Measurements from ENCODE around the gene TMEM134. TPM values are rescaled to one million over a fixed set of nuclear protein-coding genes. Genes with fewer than 3 reads are reported as not detected.

TMEM134 gene
- total RNA-seq, 4 donors from 2014 or later = 49.2 to 184 (median 96.6) TPM

DNA sequence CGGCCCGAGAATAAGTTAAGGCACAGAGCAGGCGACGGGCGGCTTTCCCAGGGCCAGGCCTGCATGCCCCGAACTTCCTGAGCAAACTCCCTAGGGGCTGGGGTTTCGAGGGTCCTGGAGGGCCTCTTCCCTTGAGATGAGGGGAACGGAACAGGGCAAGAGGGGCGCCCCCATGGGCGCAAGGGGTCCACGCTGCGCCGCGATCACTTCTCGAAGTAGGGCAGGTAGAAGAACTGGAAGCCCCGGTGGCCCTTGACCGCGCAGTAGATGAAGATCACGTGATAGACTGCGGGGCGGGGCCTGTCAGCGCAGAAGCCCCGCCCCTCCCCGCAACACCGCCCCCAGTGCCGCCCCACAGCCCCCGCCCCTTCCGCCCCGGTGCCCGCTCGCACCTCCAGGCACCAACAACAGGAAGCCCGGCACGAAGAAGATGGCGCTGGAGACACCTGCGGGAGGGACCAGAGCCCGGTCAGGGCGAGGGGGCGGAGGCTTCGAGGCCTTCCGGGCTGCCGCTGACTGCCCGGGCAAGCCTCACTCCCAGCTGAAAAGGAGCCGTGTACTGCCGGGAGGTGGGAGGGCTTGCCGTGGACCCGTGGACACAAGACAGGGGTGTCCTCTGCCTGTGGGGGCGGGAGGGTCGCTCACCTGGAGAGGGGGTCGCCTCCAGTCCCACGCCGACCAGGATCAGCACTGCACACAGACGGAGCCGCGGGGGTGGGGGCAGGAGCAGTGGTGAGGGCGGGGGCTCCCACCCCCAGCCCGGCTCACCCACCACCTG lies 4.5 kb downstream of the TMEM134 start:
- no peaks in the 10 kb centered on the region for H3K27me3 ChIP-seq
- peaks cover 0 to 13% (median 0%) of the 10 kb centered on the region in 3 donors for H3K36me3 ChIP-seq
- H3K9me3 ChIP-seq = no peaks in the 10 kb centered on the region
- H3K27ac ChIP-seq = peak overlapping the region; percentile 87 to 98 (median 96)
- peaks cover 4 to 48% (median 30%) of the 10 kb centered on the region in 4 donors for H3K4me1 ChIP-seq
- 4 to 8% methylated on average over 45 to 47 of the region's 56 CpGs for WGBS, 2 donors
- peak; percentile 85 to 89 for DNase-seq (ENCODE audit: low spot score in 2 of 2)
- peak overlapping the region; percentile 47 to 71 (median 56) for H3K4me3 ChIP-seq
- peak in 1 of 2 donors; percentile 51 for TF ChIP-seq POLR2A (IDR thresholded peaks at IDR 0.05)
- TF ChIP-seq EP300 (IDR thresholded peaks at IDR 0.05) = peak in 1 of 2 donors; percentile 69
- TF ChIP-seq, protein P1, sequence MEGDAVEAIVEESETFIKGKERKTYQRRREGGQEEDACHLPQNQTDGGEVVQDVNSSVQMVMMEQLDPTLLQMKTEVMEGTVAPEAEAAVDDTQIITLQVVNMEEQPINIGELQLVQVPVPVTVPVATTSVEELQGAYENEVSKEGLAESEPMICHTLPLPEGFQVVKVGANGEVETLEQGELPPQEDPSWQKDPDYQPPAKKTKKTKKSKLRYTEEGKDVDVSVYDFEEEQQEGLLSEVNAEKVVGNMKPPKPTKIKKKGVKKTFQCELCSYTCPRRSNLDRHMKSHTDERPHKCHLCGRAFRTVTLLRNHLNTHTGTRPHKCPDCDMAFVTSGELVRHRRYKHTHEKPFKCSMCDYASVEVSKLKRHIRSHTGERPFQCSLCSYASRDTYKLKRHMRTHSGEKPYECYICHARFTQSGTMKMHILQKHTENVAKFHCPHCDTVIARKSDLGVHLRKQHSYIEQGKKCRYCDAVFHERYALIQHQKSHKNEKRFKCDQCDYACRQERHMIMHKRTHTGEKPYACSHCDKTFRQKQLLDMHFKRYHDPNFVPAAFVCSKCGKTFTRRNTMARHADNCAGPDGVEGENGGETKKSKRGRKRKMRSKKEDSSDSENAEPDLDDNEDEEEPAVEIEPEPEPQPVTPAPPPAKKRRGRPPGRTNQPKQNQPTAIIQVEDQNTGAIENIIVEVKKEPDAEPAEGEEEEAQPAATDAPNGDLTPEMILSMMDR (IDR thresholded peaks at IDR 0.05) = no peak

DNA sequence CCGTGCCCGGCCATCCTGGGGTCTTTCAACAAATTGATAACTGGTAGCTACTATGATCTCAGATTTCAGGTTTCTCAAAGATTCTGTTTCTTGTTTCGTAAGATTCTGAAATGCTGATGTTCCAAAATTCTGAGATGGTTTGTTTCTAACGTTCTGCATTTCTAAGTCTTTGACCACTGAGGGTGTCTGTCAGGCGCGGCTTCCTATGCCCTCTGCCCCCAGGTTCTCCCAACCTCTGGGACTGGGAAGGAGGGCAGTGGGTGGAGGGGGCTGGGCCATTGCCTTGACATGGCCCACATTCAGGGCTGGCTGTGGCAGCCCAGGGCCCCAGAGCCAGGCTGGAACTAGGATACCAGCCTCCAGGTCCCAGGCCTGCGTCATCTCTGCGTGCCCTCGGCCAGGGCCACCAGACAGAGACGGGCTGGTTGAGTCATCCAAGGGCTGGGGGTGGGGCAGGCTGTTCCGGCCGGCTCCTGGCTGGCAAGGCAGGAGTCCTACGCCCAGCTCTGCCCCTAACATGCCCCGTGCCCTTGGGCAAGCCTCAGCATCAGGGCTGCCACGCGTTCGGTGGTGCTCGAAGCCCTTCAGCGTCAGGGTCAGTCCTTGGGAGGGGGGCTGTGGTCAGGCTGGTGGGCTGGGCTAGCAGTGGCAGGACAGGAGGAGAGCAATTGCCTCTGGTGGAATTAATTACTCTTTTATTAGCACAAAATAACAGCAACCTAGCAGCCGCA lies 5.2 kb downstream of the TMEM134 start:
- Histone ChIP-seq H3K4me1 (peaks cover 4 to 46% (median 32%) of the 10 kb centered on the region in 4 donors), H3K36me3 (peaks cover 0 to 13% (median 0%) of the 10 kb centered on the region in 3 donors), H3K27me3 (no peaks in the 10 kb centered on the region), H3K4me3 (peak overlapping the region; percentile 47 to 71 (median 56)), H3K27ac (peak overlapping the region; percentile 87 to 98 (median 96)), H3K9me3 (no peaks in the 10 kb centered on the region)
- 53 to 61% methylated on average over 14 to 19 of the region's 20 CpGs for WGBS, 2 donors
- TF ChIP-seq, protein P1 (IDR thresholded peaks at IDR 0.05) = no peak
- TF ChIP-seq POLR2A (IDR thresholded peaks at IDR 0.05) = peak in 1 of 2 donors; percentile 16
- TF ChIP-seq EP300 (IDR thresholded peaks at IDR 0.05) = peak in 1 of 2 donors; percentile 24
- DNase-seq (ENCODE audit: low spot score in 2 of 2) = peak; percentile 58 to 60

DNA sequence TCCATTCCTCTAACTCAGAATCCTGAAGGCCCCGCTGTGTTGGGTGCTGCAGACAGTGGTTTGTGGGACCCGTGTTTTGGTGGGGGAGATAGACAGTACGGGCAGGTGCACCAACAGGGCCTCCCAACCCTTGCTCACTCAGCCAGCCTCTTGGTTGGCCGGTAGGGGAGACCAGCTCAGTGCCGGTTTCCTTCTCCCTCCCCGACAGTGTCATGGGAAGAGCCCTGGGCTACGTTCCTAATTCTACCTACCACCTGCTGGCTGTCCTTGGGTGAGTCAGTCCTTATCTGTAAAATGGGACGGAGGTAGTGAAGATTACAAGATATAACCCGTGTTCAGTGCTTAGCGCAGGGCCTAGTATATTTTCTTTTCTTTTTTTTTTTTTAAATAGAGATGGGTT lies 5.9 kb downstream of the TMEM134 start:
- 90 to 97% methylated on average over 10 of the region's 10 CpGs for WGBS, 2 donors
- TF ChIP-seq EP300 (IDR thresholded peaks at IDR 0.05) (no peak), POLR2A (IDR thresholded peaks at IDR 0.05) (no peak)
- TF ChIP-seq, protein P1 (IDR thresholded peaks at IDR 0.05) = no peak
- H3K27ac ChIP-seq = peak overlapping the region in 3 of 4 donors; percentile 87 to 98 (median 97)
- no peaks in the 10 kb centered on the region for H3K9me3 ChIP-seq
- H3K4me1 ChIP-seq = peaks cover 4 to 41% (median 30%) of the 10 kb centered on the region in 4 donors
- H3K4me3 ChIP-seq = no peak overlapping the region
- no peak for DNase-seq (ENCODE audit: low spot score in 2 of 2)
- no peaks in the 10 kb centered on the region for H3K27me3 ChIP-seq
- H3K36me3 ChIP-seq = peaks cover 0 to 13% (median 0%) of the 10 kb centered on the region in 3 donors

DNA sequence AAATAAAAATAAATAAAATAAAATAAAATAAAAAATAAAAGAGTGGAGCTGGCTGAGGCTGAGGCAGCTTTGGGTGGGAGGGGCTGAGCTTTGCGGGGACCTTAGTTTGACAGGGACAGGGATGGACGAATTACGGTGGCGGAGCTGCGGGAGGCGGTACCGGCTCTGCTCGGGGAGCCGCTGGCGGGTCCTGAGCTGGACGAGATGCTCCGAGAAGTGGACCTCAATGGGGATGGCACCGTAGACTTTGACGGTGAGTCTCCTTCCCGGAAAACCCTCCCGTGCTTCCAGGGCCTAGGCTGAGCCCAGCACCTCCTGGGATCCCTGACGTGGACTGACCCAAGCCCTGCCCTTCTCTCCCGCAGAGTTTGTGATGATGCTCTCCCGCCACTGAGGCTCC lies 10.8 kb downstream of the TMEM134 start:
- Histone ChIP-seq H3K9me3 (no peaks in the 10 kb centered on the region), H3K4me1 (peaks cover 0 to 5% (median 0%) of the 10 kb centered on the region in 4 donors), H3K4me3 (no peak overlapping the region), H3K27me3 (no peaks in the 10 kb centered on the region), H3K36me3 (no peaks in the 10 kb centered on the region), H3K27ac (no peak overlapping the region)
- WGBS, 2 donors = 79 to 84% methylated on average over 19 of the region's 19 CpGs
- TF ChIP-seq EP300 (IDR thresholded peaks at IDR 0.05) (no peak), POLR2A (IDR thresholded peaks at IDR 0.05) (no peak)
- TF ChIP-seq, protein P1 (IDR thresholded peaks at IDR 0.05) = no peak
- DNase-seq (ENCODE audit: low spot score in 2 of 2) = no peak
